Natural killer cell (primary cell): Measurements from ENCODE around the gene MISP. TPM values are rescaled to one million over a fixed set of nuclear protein-coding genes. Genes with fewer than 3 reads are reported as not detected.

Experiments used
- ATAC-seq, 3 donors: fragments of 150-1000 bp in 2 of 3; fragments of 200-7000 bp in 1 of 3; cut with Tn5 transposase; 1 replicate in 1 of 3; 2 replicates in 2 of 3; pipeline ENCODE4 v1.10.0; 2021; ENCODE audit warnings: mild to moderate bottlenecking in 2 of 3, moderate library complexity in 2 of 3
- DNase-seq, 2 donors: peaks; one replicate each; pipeline versions ENCODE4 v3.0.0 to v3.0.0-alpha.2; 2013 to 2021; ENCODE audit warnings: mixed read lengths in 1 of 2
- H3K27ac ChIP-seq: one replicate; pipeline ENCODE4 v1.5.1; 2013; ENCODE audit warnings: mild to moderate bottlenecking, low read length
- H3K27me3 ChIP-seq: one replicate; pipeline ENCODE4 v1.6.1; 2013; ENCODE audit warnings: low read length; ENCODE audit not compliant: control insufficient read depth, insufficient read depth
- H3K36me3 ChIP-seq: one replicate; pipeline ENCODE4 v1.6.1; 2013; ENCODE audit warnings: low read length; ENCODE audit not compliant: control insufficient read depth, insufficient read depth
- H3K4me1 ChIP-seq: one replicate; pipeline ENCODE4 v1.6.1; 2013; ENCODE audit warnings: low read length; ENCODE audit not compliant: control insufficient read depth, insufficient read depth
- H3K4me3 ChIP-seq: one replicate; pipeline ENCODE4 v1.5.1; 2013; ENCODE audit warnings: low read length
- H3K9me3 ChIP-seq: one replicate; pipeline ENCODE4 v1.6.1; 2013; ENCODE audit warnings: low read length; ENCODE audit not compliant: control insufficient read depth, insufficient read depth
- H3K27ac Mint-ChIP-seq, 2 donors: one replicate each; pipeline ENCODE4 v1.8.0; 2022; ENCODE audit warnings: mild to moderate bottlenecking in 2 of 2, mixed read lengths in 2 of 2, moderate library complexity in 1 of 2
- H3K27me3 Mint-ChIP-seq, 2 donors: one replicate each; pipeline ENCODE4 v1.8.0; 2022; ENCODE audit warnings: low read depth in 2 of 2, mixed read lengths in 2 of 2
- H3K36me3 Mint-ChIP-seq: one replicate; pipeline ENCODE4 v1.8.0; 2022; ENCODE audit warnings: mixed read lengths
- H3K4me1 Mint-ChIP-seq, 2 donors: one replicate each; pipeline ENCODE4 v1.8.0; 2022; ENCODE audit warnings: mixed read lengths in 2 of 2
- H3K4me3 Mint-ChIP-seq: one replicate; pipeline ENCODE4 v1.8.0; 2022; ENCODE audit warnings: mild to moderate bottlenecking, moderate library complexity, mixed read lengths
- H3K9me3 Mint-ChIP-seq, 2 donors: one replicate each; pipeline ENCODE4 v1.8.0; 2022; ENCODE audit warnings: mixed read lengths in 2 of 2
- WGBS: methylation state at CpG from one replicate; pipeline ENCODE4 v1.1.7; 2013; ENCODE audit warnings: missing lambda C conversion rate; ENCODE audit not compliant: insufficient coverage; 5-methylcytosine and 5-hydroxymethylcytosine counted together
- intact Hi-C: fragments of 100-400 bp; cut with micrococcal nuclease; formaldehyde crosslinking; loops from one replicate; pipeline ENCODE4 v1.14.2; 2022
- total RNA-seq, 4 donors: library from RNA; stranded (reverse); fragments of 120-200 nt in 1 of 4; gene quantifications; one replicate each; pipeline versions ENCODE4 v1.2.3 to v1.2.4, GENCODE V29; 2013 to 2022
- TF ChIP-seq, protein P1 (sequence below): fragments of 200-600 bp; IDR thresholded peaks from one replicate; pipeline ENCODE4 v1.8.0; 2022; ENCODE audit warnings: antibody characterized with exemption

Gene MISP
- total RNA-seq, 3 donors from 2014 or later (not counting 1 experiment from before 2014, with no cell fraction given): not detected

DNA sequence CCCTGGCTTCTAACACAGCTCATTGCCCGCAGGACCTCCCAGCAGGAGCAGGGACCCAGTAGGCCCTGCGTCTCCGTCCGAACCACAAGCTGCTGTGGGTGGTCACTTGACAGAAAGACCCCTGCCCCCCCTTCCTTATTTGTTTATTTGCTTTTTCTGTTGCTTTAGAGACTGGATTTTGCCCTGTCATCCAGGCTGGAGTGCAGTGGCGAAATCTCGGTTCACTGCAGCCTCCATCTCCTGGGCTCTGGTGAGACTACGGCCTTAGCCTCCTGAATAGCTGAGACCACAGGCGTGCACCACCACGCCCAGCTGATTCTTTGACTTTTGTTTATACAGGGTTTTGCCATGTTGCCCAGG, 38.8 kb downstream of the MISP start:
- peaks cover 4% of the 10 kb centered on the region for H3K4me1 ChIP-seq
- Mint-ChIP-seq H3K27me3 (no peaks in the 10 kb centered on the region), H3K4me1 (peaks cover 0 to 8% of the 10 kb centered on the region in 2 donors), H3K9me3 (no peaks in the 10 kb centered on the region), H3K4me3 (no peak overlapping the region), H3K27ac (no peak overlapping the region), H3K36me3 (no peaks in the 10 kb centered on the region)
- no peak overlapping the region for H3K27ac ChIP-seq
- intact Hi-C loops: no loop called here
- TF ChIP-seq, protein P1, sequence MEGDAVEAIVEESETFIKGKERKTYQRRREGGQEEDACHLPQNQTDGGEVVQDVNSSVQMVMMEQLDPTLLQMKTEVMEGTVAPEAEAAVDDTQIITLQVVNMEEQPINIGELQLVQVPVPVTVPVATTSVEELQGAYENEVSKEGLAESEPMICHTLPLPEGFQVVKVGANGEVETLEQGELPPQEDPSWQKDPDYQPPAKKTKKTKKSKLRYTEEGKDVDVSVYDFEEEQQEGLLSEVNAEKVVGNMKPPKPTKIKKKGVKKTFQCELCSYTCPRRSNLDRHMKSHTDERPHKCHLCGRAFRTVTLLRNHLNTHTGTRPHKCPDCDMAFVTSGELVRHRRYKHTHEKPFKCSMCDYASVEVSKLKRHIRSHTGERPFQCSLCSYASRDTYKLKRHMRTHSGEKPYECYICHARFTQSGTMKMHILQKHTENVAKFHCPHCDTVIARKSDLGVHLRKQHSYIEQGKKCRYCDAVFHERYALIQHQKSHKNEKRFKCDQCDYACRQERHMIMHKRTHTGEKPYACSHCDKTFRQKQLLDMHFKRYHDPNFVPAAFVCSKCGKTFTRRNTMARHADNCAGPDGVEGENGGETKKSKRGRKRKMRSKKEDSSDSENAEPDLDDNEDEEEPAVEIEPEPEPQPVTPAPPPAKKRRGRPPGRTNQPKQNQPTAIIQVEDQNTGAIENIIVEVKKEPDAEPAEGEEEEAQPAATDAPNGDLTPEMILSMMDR: no peak
- 91% methylated on average over 9 of the region's 9 CpGs for WGBS
- H3K9me3 ChIP-seq: no peaks in the 10 kb centered on the region
- no peaks in the 10 kb centered on the region for H3K27me3 ChIP-seq
- ATAC-seq (no peak), DNase-seq (no peak)
- H3K4me3 ChIP-seq: no peak overlapping the region
- no peaks in the 10 kb centered on the region for H3K36me3 ChIP-seq

DNA sequence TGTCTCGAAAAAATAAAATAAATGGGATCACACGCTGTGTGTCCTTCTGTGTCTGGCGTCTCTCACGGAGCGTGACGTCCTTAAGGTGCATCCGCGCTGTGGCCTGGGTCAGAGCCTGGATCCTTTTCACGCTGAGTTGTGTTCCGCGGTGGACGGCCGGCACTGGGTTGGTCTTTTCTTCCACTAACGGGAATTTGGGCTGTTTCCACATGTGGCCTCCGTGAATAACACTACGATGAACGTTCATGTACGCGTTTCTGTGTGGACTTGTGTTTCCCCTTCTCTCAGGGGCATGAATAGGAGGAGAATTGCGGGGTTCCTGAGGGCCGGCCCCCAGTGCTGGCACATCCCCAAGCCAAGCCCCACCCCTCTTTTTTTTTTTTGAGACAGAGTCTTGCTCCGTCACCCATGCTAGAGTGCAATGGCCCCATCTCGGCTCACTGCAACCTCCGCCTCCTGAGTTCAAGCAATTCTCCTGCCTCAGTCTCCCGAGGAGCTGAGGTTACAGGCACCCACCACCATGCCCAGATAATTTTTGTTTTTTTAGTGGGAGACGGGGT, 40.2 kb downstream of the MISP start:
- Histone ChIP-seq H3K27me3 (no peaks in the 10 kb centered on the region), H3K36me3 (no peaks in the 10 kb centered on the region), H3K27ac (no peak overlapping the region), H3K4me3 (no peak overlapping the region), H3K9me3 (no peaks in the 10 kb centered on the region), H3K4me1 (peaks cover 6% of the 10 kb centered on the region)
- ATAC-seq: no peak
- H3K9me3 Mint-ChIP-seq: no peaks in the 10 kb centered on the region
- peaks cover 0 to 8% of the 10 kb centered on the region in 2 donors for H3K4me1 Mint-ChIP-seq
- TF ChIP-seq, protein P1: no peak
- no peaks in the 10 kb centered on the region for H3K36me3 Mint-ChIP-seq
- intact Hi-C loops: no loop called here
- no peak overlapping the region for H3K4me3 Mint-ChIP-seq
- no peak for DNase-seq
- no peaks in the 10 kb centered on the region for H3K27me3 Mint-ChIP-seq
- H3K27ac Mint-ChIP-seq: no peak overlapping the region
- 91% methylated on average over 26 of the region's 26 CpGs for WGBS

DNA sequence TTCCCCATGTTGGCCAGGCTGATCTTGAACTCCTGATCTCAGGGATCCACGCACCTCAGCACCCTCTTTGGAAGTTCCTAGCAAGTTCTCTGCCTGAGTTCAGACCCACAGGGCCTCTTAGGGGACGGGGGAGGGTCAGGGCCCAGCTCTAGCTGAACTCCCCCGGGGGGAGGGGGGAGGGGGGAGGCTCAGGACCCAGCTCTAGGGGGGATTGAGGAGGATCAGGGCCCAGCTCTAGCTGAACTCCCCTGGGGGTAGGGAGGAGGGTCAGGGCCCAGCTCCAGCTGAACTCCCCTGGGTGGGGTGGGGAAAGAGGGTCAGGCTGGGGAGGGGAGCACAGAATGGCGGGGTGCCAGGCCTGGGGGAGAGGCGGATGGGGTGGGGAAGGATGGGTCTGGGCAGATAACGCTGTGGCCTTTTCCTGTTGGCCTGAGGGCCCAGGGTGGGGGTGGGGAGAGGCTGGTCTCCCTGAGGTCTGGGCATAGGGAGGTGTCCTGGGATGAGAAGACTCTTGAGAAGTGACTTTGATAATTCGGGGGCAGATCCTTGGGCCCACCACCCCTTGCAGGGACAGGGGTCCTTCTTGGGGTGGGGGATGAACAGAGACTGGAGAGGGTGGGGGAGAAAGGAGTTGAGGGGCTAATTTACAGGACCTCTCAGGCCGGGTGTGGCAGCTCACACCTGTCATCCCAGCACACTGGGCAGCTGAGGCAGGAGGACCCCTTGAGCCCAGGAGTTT, 40.8 kb downstream of the MISP start:
- no peak overlapping the region for H3K27ac Mint-ChIP-seq
- TF ChIP-seq, protein P1: no peak
- H3K27ac ChIP-seq: no peak overlapping the region
- H3K4me3 ChIP-seq: no peak overlapping the region
- WGBS: 70% methylated on average over 8 of the region's 8 CpGs
- no peak for DNase-seq
- intact Hi-C loops: no loop called here
- no peaks in the 10 kb centered on the region for H3K36me3 Mint-ChIP-seq
- peaks cover 3 to 10% of the 10 kb centered on the region in 2 donors for H3K4me1 Mint-ChIP-seq
- H3K27me3 ChIP-seq: no peaks in the 10 kb centered on the region
- no peaks in the 10 kb centered on the region for H3K27me3 Mint-ChIP-seq
- no peak overlapping the region for H3K4me3 Mint-ChIP-seq
- H3K9me3 Mint-ChIP-seq: no peaks in the 10 kb centered on the region
- no peaks in the 10 kb centered on the region for H3K9me3 ChIP-seq
- no peaks in the 10 kb centered on the region for H3K36me3 ChIP-seq
- no peak for ATAC-seq
- peaks cover 12% of the 10 kb centered on the region for H3K4me1 ChIP-seq
